PC-3 (cell line): ENCODE measurements around the gene LITAF. TPM values are rescaled to one million over a fixed set of nuclear protein-coding genes. Genes with fewer than 3 reads are reported as not detected.

ENCODE experiments used
- ATAC-seq: fragments of 200-7000 bp; cut with Tn5 transposase; 2 replicates; pipeline ENCODE4 v1.9.1; 2020; ENCODE audit warnings: mild to moderate bottlenecking, moderate library complexity
- BruUV-seq: library from RNA; stranded (reverse); fragments of 400-500 nt; replicated peaks from 2 replicates; lab custom pipeline; 2021; lab: Mats Ljungman, UMichigan
- CTCF ChIA-PET: fragments of 300-600 bp; sonication (Branson Sonifier 250); formaldehyde crosslinking; loops from one replicate; lab custom pipeline; 2022; ENCODE audit warnings: antibody characterized with exemption; lab: Charles Lee
- POLR2A ChIA-PET: fragments of 300-600 bp; sonication (Branson Sonifier 250); formaldehyde crosslinking; loops from one replicate; lab custom pipeline; 2022; ENCODE audit warnings: antibody characterized with exemption; ENCODE audit not compliant: unreplicated experiment; lab: Charles Lee
- DNase-seq: peaks from one replicate; pipeline ENCODE4 v3.0.0-alpha.2; 2015
- H2AFZ ChIP-seq: fragments of 300-600 bp; sonication (generic); 2 replicates; pipeline ENCODE4 v1.6.0; 2016; ENCODE audit warnings: antibody characterized with exemption, low read length
- H3F3A ChIP-seq: fragments of 300-600 bp; sonication (generic); one replicate; pipeline ENCODE4 v1.6.0; 2017; ENCODE audit warnings: antibody characterized with exemption, low read length, control low read depth, mild to moderate bottlenecking; ENCODE audit not compliant: unreplicated experiment
- H3K27ac ChIP-seq: fragments of 300-600 bp; sonication (generic); 2 replicates; pipeline ENCODE4 v1.5.1; 2016; ENCODE audit warnings: mild to moderate bottlenecking, low read length
- H3K27me3 ChIP-seq: fragments of 300-600 bp; sonication (generic); 2 replicates; pipeline ENCODE4 v1.6.1; 2016; ENCODE audit warnings: low read length, mixed read lengths
- H3K36me3 ChIP-seq: fragments of 300-600 bp; sonication (generic); 2 replicates; pipeline ENCODE4 v1.6.1; 2016; ENCODE audit warnings: low read depth, mixed run types, low read length, mixed read lengths
- H3K4me1 ChIP-seq: fragments of 300-600 bp; sonication (generic); 2 replicates; pipeline ENCODE4 v1.5.1; 2016; ENCODE audit warnings: low read length; ENCODE audit not compliant: insufficient read depth
- H3K4me2 ChIP-seq: fragments of 300-600 bp; sonication (generic); 2 replicates; pipeline ENCODE4 v1.6.0; 2016; ENCODE audit warnings: low read length
- H3K4me3 ChIP-seq: fragments of 300-600 bp; sonication (generic); 2 replicates; pipeline ENCODE4 v1.5.1; 2016; ENCODE audit warnings: mild to moderate bottlenecking, low read length, mixed read lengths
- H3K79me2 ChIP-seq: fragments of 300-600 bp; sonication (generic); 2 replicates; pipeline ENCODE4 v1.6.1; 2017; ENCODE audit warnings: low read length, mixed read lengths
- H3K9ac ChIP-seq: fragments of 300-600 bp; sonication (generic); 2 replicates; pipeline ENCODE4 v1.6.0; 2016; ENCODE audit warnings: mild to moderate bottlenecking, low read length
- H3K9me2 ChIP-seq: fragments of 300-600 bp; sonication (generic); replicated peaks from 2 replicates; pipeline ENCODE4 v1.6.1; 2016; ENCODE audit warnings: mixed run types, low read length, mixed read lengths
- H3K9me3 ChIP-seq: fragments of 300-600 bp; sonication (generic); 2 replicates; pipeline ENCODE4 v1.6.1; 2016; ENCODE audit warnings: low read length, mixed read lengths
- H4K20me1 ChIP-seq: fragments of 300-600 bp; sonication (generic); 2 replicates; pipeline ENCODE4 v1.6.1; 2016; ENCODE audit warnings: low read length, mixed read lengths
- CTCF ChIP-seq: fragments of 300-600 bp; sonication (generic); conservative IDR thresholded peaks from 2 replicates; pipeline ENCODE4 v1.5.1; 2017; ENCODE audit warnings: antibody characterized with exemption, low read depth, mild to moderate bottlenecking, low read length
- EZH2 ChIP-seq: fragments of 300-600 bp; sonication (generic); IDR thresholded peaks from one replicate; pipeline ENCODE4 v1.6.1; 2017; ENCODE audit warnings: antibody characterized with exemption, mild to moderate bottlenecking, low read length; ENCODE audit not compliant: unreplicated experiment
- EZH2phosphoT487 ChIP-seq: fragments of 300-600 bp; sonication (generic); IDR thresholded peaks from 2 replicates; pipeline ENCODE4 v1.6.1; 2018; ENCODE audit warnings: mild to moderate bottlenecking, antibody characterized with exemption, low read length, borderline replicate concordance
- intact Hi-C: fragments of 100-400 bp; cut with micrococcal nuclease; formaldehyde crosslinking; loops from 2 replicates; pipeline ENCODE4 v1.9.0; 2023
- total RNA-seq: library from RNA; depleted of rRNA; stranded (reverse); fragments of >200 nt; gene quantifications from 2 replicates; pipeline ENCODE4 v1.2.3, GENCODE V29; 2014; rRNA removed

LITAF gene
- total RNA-seq, 1 experiment from 2014 or later = 13.1 TPM

GRCh38 chr16:11498683-11499082 lies 88.0 kb downstream of the LITAF start:
- TF ChIP-seq EZH2phosphoT487 (no peak), EZH2 (no peak), CTCF (no peak)
- Histone ChIP-seq H3K9me2 (no peaks in the 10 kb centered on the region), H3K27ac (no peak overlapping the region), H3K27me3 (no peaks in the 10 kb centered on the region), H4K20me1 (no peaks in the 10 kb centered on the region), H3K79me2 (no peaks in the 10 kb centered on the region), H2AFZ (no peak overlapping the region), H3K36me3 (no peaks in the 10 kb centered on the region), H3K4me1 (peaks cover 17% of the 10 kb centered on the region), H3K4me2 (no peak overlapping the region), H3K9me3 (no peaks in the 10 kb centered on the region), H3K9ac (no peak overlapping the region), H3K4me3 (no peak overlapping the region), H3F3A (no peaks in the 10 kb centered on the region)
- CTCF ChIA-PET = no interaction called here
- DNase-seq (no peak), ATAC-seq (no peak)
- POLR2A ChIA-PET = no interaction called here
- intact Hi-C loops = no loop called here
- BruUV-seq = no TSS peak

- Histone ChIP-seq H3K9me3 (no peaks in the 10 kb centered on the region), H3K4me3 (no peak overlapping the region), H3F3A (no peaks in the 10 kb centered on the region), H3K9me2 (no peaks in the 10 kb centered on the region), H3K4me1 (peaks cover 17% of the 10 kb centered on the region), H3K27me3 (no peaks in the 10 kb centered on the region), H3K36me3 (no peaks in the 10 kb centered on the region), H3K27ac (peak overlapping the region; percentile 56), H2AFZ (peak overlapping the region; percentile 32; the same call in 1 of the 2 replicates), H3K79me2 (no peaks in the 10 kb centered on the region), H3K4me2 (peak overlapping the region; percentile 62; the same call in 1 of the 2 replicates), H4K20me1 (no peaks in the 10 kb centered on the region), H3K9ac (no peak overlapping the region)
- TF ChIP-seq CTCF (no peak), EZH2 (no peak), EZH2phosphoT487 (no peak)
- POLR2A ChIA-PET = no interaction called here
- CTCF ChIA-PET = no interaction called here
- ATAC-seq (no peak), DNase-seq (no peak)
- intact Hi-C loops = no loop called here
- no TSS peak for BruUV-seq
Observed at GRCh38 chr16:11497851-11498289, 88.8 kb downstream of the LITAF start.

Other genes with a start within 250 kb of the LITAF start
- gene RMI2, start 241.5 kb downstream of the LITAF start, total RNA-seq = 10.2 and 10.9 TPM in 2 replicates
- gene SNN, start 81.5 kb upstream of the LITAF start, total RNA-seq = 4.3 and 5.4 TPM in 2 replicates
- 20.2 and 26.6 TPM in 2 replicates for gene TXNDC11, start 155.9 kb upstream of the LITAF start, total RNA-seq
- 21.2 and 26.4 TPM in 2 replicates for gene ZC3H7A, start 210.3 kb upstream of the LITAF start, total RNA-seq